ENCODE data around the gene XRCC4. TPM values are rescaled to one million over a fixed set of nuclear protein-coding genes. Genes with fewer than 3 reads are reported as not detected.

The XRCC4 gene
- total and polyA plus RNA-seq, 9 donors = 1.5 to 4.7 (median 3.2) TPM

DNA sequence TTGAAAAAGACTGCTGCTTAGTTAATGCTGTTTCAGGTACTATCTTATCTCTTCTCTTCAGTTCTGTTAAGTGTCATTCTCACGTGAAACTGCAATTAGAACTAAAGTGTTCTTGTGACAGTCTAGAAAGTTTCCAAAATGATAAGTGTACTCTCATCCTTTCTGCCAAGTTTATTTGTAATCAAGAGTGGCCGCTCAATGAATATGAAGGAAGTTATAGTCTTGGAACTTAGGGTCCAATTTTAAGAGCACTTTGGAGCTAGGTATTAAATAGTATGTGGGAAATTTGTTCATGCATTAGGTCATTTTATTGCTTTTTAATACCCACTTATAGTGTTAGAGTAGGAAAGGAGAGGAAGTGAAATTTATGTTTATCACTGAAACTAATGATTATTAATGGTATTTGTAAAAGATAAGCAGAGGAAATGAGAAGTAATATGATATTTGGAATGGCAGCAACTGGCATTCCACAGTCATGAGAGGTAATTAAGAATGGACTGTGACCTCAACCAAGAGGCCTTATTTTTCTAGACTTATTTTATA is 20.4 kb downstream of the XRCC4 start:
- H3K9me3 ChIP-seq = no peaks in the 10 kb centered on the region
- no peaks in the 10 kb centered on the region for H3K27me3 ChIP-seq
- no peaks in the 10 kb centered on the region for H3K4me1 ChIP-seq (ENCODE audit: insufficient read depth)
- no peak overlapping the region for H3K4me3 ChIP-seq
- H3K36me3 ChIP-seq = no peaks in the 10 kb centered on the region
- H3K27ac ChIP-seq = no peak overlapping the region
- intact Hi-C loops (cut with DNase I) = no loop called here
- TF ChIP-seq, protein P1, sequence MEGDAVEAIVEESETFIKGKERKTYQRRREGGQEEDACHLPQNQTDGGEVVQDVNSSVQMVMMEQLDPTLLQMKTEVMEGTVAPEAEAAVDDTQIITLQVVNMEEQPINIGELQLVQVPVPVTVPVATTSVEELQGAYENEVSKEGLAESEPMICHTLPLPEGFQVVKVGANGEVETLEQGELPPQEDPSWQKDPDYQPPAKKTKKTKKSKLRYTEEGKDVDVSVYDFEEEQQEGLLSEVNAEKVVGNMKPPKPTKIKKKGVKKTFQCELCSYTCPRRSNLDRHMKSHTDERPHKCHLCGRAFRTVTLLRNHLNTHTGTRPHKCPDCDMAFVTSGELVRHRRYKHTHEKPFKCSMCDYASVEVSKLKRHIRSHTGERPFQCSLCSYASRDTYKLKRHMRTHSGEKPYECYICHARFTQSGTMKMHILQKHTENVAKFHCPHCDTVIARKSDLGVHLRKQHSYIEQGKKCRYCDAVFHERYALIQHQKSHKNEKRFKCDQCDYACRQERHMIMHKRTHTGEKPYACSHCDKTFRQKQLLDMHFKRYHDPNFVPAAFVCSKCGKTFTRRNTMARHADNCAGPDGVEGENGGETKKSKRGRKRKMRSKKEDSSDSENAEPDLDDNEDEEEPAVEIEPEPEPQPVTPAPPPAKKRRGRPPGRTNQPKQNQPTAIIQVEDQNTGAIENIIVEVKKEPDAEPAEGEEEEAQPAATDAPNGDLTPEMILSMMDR (IDR thresholded peaks at IDR 0.05) = no peak
- TF ChIP-seq EP300 (IDR thresholded peaks at IDR 0.05) (no peak), POLR2A (IDR thresholded peaks at IDR 0.05) (no peak)
- WGBS, 3 donors = 81 to 93% (median 86%) methylated on average over 2 of the region's 2 CpGs
- no peak for DNase-seq

DNA sequence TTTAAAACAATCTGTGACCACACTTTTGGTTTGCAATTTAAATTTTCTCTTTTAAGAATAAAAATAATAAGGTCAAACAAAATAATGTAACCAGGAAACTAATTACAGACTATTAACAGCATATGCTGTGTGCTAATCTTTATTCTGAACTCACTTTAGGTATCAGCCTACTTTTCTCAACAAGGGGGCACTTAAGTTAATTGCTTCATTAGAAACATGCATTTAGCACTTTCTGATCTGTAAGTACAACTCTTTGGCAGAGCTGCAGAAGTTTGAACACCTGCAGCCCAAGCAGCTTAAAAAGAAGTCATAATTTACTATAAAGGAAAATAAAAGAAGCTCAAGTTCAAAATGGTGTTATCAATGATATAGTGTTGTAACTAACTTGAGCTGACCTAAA is 21.7 kb downstream of the XRCC4 start:
- Histone ChIP-seq H3K36me3 (no peaks in the 10 kb centered on the region), H3K27ac (no peak overlapping the region), H3K4me3 (no peak overlapping the region), H3K9me3 (no peaks in the 10 kb centered on the region), H3K4me1 (ENCODE audit: insufficient read depth) (no peaks in the 10 kb centered on the region), H3K27me3 (no peaks in the 10 kb centered on the region)
- TF ChIP-seq, protein P1 (IDR thresholded peaks at IDR 0.05) = no peak
- TF ChIP-seq EP300 (IDR thresholded peaks at IDR 0.05) = no peak
- no peak for TF ChIP-seq POLR2A (IDR thresholded peaks at IDR 0.05)
- no peak for DNase-seq
- intact Hi-C loops (cut with DNase I) = no loop called here

DNA sequence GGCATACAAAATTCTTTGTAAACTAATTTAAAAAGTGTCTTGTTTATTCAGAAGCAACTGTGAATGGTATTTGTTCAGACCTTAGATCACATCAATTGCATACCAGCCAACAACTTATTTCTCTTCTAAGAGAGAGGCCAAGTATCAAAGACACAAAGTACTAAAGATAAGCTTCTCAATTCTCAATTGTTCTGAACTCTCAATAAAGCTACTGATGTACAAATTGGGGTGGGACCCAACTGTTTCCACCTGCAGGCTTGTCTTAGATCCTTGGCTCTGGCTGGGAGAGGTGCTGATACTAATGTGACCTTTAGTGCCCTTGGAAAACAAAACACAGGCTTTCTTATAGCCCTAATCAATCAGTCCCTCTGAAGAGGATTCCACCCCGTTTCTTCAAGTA is 22.1 kb downstream of the XRCC4 start:
- 65 to 70% (median 66%) methylated on average over 1 of the region's 1 CpG for WGBS, 3 donors
- no peaks in the 10 kb centered on the region for H3K36me3 ChIP-seq
- no peak overlapping the region for H3K4me3 ChIP-seq
- H3K9me3 ChIP-seq = no peaks in the 10 kb centered on the region
- no peak for DNase-seq
- no peaks in the 10 kb centered on the region for H3K27me3 ChIP-seq
- H3K4me1 ChIP-seq (ENCODE audit: insufficient read depth) = no peaks in the 10 kb centered on the region
- intact Hi-C loops (cut with DNase I) = no loop called here
- no peak overlapping the region for H3K27ac ChIP-seq
- TF ChIP-seq, protein P1 (IDR thresholded peaks at IDR 0.05) = no peak
- TF ChIP-seq POLR2A (IDR thresholded peaks at IDR 0.05) (no peak), EP300 (IDR thresholded peaks at IDR 0.05) (no peak)

DNA sequence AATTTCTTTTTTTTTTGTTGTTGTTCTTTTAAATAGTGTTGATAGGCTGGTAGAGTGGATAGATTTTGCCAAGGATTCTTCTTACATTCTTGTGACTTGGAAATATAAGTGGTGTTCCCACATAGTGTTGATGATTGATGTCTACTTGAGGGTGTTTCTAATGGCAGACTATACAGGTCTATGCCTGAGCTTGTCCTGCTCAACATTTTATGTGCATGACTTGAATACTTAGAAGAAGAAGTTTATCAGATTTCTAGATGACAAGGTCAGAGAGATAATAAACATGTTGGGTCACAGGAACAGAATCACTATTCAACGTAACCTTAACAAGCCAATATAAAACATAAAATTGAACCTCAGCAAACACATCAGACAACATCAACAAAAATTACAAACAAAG is 24.2 kb downstream of the XRCC4 start:
- Histone ChIP-seq H3K4me3 (no peak overlapping the region), H3K27ac (no peak overlapping the region), H3K27me3 (no peaks in the 10 kb centered on the region), H3K36me3 (no peaks in the 10 kb centered on the region), H3K9me3 (no peaks in the 10 kb centered on the region), H3K4me1 (ENCODE audit: insufficient read depth) (no peaks in the 10 kb centered on the region)
- DNase-seq = no peak
- intact Hi-C loops (cut with DNase I) = no loop called here
- TF ChIP-seq POLR2A (IDR thresholded peaks at IDR 0.05) (no peak), EP300 (IDR thresholded peaks at IDR 0.05) (no peak)
- TF ChIP-seq, protein P1 (IDR thresholded peaks at IDR 0.05) = no peak
- 91 to 99% (median 98%) methylated on average over 1 of the region's 1 CpG for WGBS, 3 donors
